H1 (cell line): ENCODE data around the gene CUX1. TPM values are rescaled to one million over a fixed set of nuclear protein-coding genes. Genes with fewer than 3 reads are reported as not detected.
"Not testable (repeated sequence)": the region's sequence is repeated elsewhere in the genome, so short reads cannot be mapped to it uniquely, and the experiment has no call there.

Experiments
- CTCF ChIA-PET: fragments of 300-600 bp; sonication (Branson Sonifier 250); formaldehyde crosslinking; loops from one replicate; lab custom pipeline; 2021; ENCODE audit not compliant: partially characterized antibody; lab: Charles Lee
- POLR2A ChIA-PET: fragments of 300-600 bp; sonication (Branson Sonifier 250); formaldehyde crosslinking; loops from one replicate; lab custom pipeline; 2021; ENCODE audit warnings: inconsistent platforms; ENCODE audit not compliant: partially characterized antibody; lab: Charles Lee
- DNase-seq, 2 experiments: peaks; one replicate each; pipeline versions ENCODE4 v3.0.0 to v3.0.0-alpha.2; 2010 to 2022; ENCODE audit warnings: low spot score in 2 of 2, low read depth in 1 of 2, mixed read lengths in 1 of 2
- FAIRE-seq: peaks from 2 replicates; lab custom pipeline; 2011; peaks lifted over from hg19 to GRCh38; lab: Jason Lieb, UNC
- H2AFZ ChIP-seq: 2 replicates; pipeline ENCODE4 v1.8.1; 2012; ENCODE audit warnings: low read length, inconsistent platforms
- H2AK5ac ChIP-seq: 2 replicates; pipeline ENCODE4 v1.6.1; 2013; ENCODE audit warnings: low read depth, low read length
- H2BK120ac ChIP-seq: replicated peaks from 2 replicates; pipeline ENCODE3; 2013; ENCODE audit warnings: low read depth, low read length, inconsistent platforms
- H2BK12ac ChIP-seq: 2 replicates; pipeline ENCODE4 v1.6.1; 2013; ENCODE audit warnings: low read depth, low read length
- H2BK15ac ChIP-seq: 2 replicates; pipeline ENCODE4 v1.6.1; 2013; ENCODE audit warnings: low read length
- H2BK20ac ChIP-seq: 2 replicates; pipeline ENCODE4 v1.6.1; 2013; ENCODE audit warnings: low read length
- H2BK5ac ChIP-seq: 2 replicates; pipeline ENCODE4 v1.6.1; 2013; ENCODE audit warnings: low read depth, low read length
- H3K14ac ChIP-seq: 2 replicates; pipeline ENCODE4 v1.6.1; 2013; ENCODE audit warnings: inconsistent platforms; ENCODE audit not compliant: insufficient read length
- H3K18ac ChIP-seq: 2 replicates; pipeline ENCODE4 v1.6.1; 2013; ENCODE audit warnings: low read length; ENCODE audit errors: extremely low read depth
- H3K23ac ChIP-seq: 2 replicates; pipeline ENCODE4 v1.6.1; 2013; ENCODE audit warnings: inconsistent platforms; ENCODE audit not compliant: insufficient read length
- H3K23me2 ChIP-seq: 2 replicates; pipeline ENCODE4 v1.6.1; 2013; ENCODE audit warnings: low read depth, low read length
- H3K27ac ChIP-seq: 2 replicates; pipeline ENCODE4 v1.6.1; 2011; ENCODE audit warnings: low read depth, low read length, inconsistent platforms
- H3K27me3 ChIP-seq, 4 experiments: replicated peaks in 1 of 4; 1 replicate in 1 of 4; 2 replicates in 3 of 4; pipeline versions ENCODE4 v1.6.1 to v1.8.1; 2011 to 2013; ENCODE audit warnings: low read length in 3 of 4, mild to moderate bottlenecking in 3 of 4, inconsistent platforms in 2 of 4, mixed read lengths in 2 of 4, moderate library complexity in 1 of 4; ENCODE audit not compliant: control insufficient read depth in 3 of 4, insufficient read depth in 3 of 4; ENCODE audit errors: extremely low read depth in 1 of 4
- H3K36me3 ChIP-seq, 4 experiments: 2 replicates each; pipeline versions ENCODE4 v1.6.1 to v1.8.1; 2011 to 2013; ENCODE audit warnings: mild to moderate bottlenecking in 4 of 4, low read length in 3 of 4, moderate library complexity in 2 of 4, control low read depth in 1 of 4, inconsistent platforms in 1 of 4; ENCODE audit not compliant: insufficient read depth in 4 of 4, control insufficient read depth in 2 of 4
- H3K4ac ChIP-seq: replicated peaks from 2 replicates; pipeline ENCODE3; 2013; ENCODE audit warnings: low read length, low read depth, mixed read lengths, inconsistent platforms; ENCODE audit not compliant: insufficient read length
- H3K4me1 ChIP-seq, 4 experiments: replicated peaks in 1 of 4; 1 replicate in 1 of 4; 2 replicates in 3 of 4; pipeline versions ENCODE4 v1.6.1 to v1.8.1; 2011 to 2013; ENCODE audit warnings: low read length in 3 of 4, inconsistent platforms in 2 of 4, mixed read lengths in 1 of 4; ENCODE audit not compliant: insufficient read depth in 4 of 4, control insufficient read depth in 3 of 4
- H3K4me2 ChIP-seq, 2 experiments: 2 replicates each; pipeline versions ENCODE4 v1.6.1 to v1.8.1; 2011 to 2013; ENCODE audit warnings: low read depth in 2 of 2, low read length in 2 of 2, control low read depth in 1 of 2, inconsistent platforms in 1 of 2, mild to moderate bottlenecking in 1 of 2; ENCODE audit not compliant: insufficient read depth in 1 of 2
- H3K4me3 ChIP-seq, 4 experiments: fragments of 200-600, 300-600 bp in 1 of 4; sonication (generic), shearing (Covaris generic), sonication (Bioruptor Twin) in 1 of 4; 2 replicates each; pipeline versions ENCODE4 v1.5.1 to v1.8.1; 2011 to 2016; ENCODE audit warnings: low read length in 4 of 4, low read depth in 3 of 4, control low read depth in 2 of 4, inconsistent platforms in 2 of 4, mild to moderate bottlenecking in 2 of 4, mixed read lengths in 1 of 4, moderate library complexity in 1 of 4; ENCODE audit not compliant: insufficient read depth in 2 of 4; ENCODE audit errors: extremely low read depth in 1 of 4
- H3K56ac ChIP-seq: replicated peaks from 2 replicates; pipeline ENCODE3; 2013; ENCODE audit warnings: low read depth, mild to moderate bottlenecking, mixed read lengths, low read length, inconsistent platforms; ENCODE audit not compliant: insufficient read length
- H3K79me1 ChIP-seq: 2 replicates; pipeline ENCODE4 v1.6.1; 2013; ENCODE audit warnings: low read depth, low read length, control low read depth
- H3K79me2 ChIP-seq, 2 experiments: 2 replicates each; pipeline versions ENCODE4 v1.6.1 to v1.8.1; 2012 to 2013; ENCODE audit warnings: low read length in 2 of 2, mild to moderate bottlenecking in 2 of 2, inconsistent platforms in 1 of 2; ENCODE audit not compliant: insufficient read depth in 2 of 2, control insufficient read depth in 1 of 2
- H3K9ac ChIP-seq, 4 experiments: replicated peaks in 1 of 4; 1 replicate in 1 of 4; 2 replicates in 3 of 4; pipeline versions ENCODE4 v1.6.1 to v1.8.1; 2011 to 2013; ENCODE audit warnings: low read depth in 3 of 4, low read length in 3 of 4, control low read depth in 2 of 4, mild to moderate bottlenecking in 2 of 4, moderate library complexity in 2 of 4, inconsistent platforms in 1 of 4; ENCODE audit errors: extremely low read depth in 1 of 4
- H3K9me3 ChIP-seq, 2 experiments: 2 replicates each; pipeline versions ENCODE4 v1.6.1 to v1.8.1; 2012 to 2013; ENCODE audit warnings: mild to moderate bottlenecking in 2 of 2, moderate library complexity in 2 of 2, control low read depth in 1 of 2, inconsistent platforms in 1 of 2, low read depth in 1 of 2, low read length in 1 of 2, mixed read lengths in 1 of 2; ENCODE audit not compliant: insufficient read depth in 2 of 2
- H4K20me1 ChIP-seq, 2 experiments: replicated peaks in 1 of 2; 2 replicates each; pipeline versions ENCODE3 to v1.8.1; 2011 to 2013; ENCODE audit warnings: inconsistent platforms in 2 of 2, low read length in 2 of 2, mild to moderate bottlenecking in 1 of 2; ENCODE audit not compliant: insufficient read depth in 2 of 2, control insufficient read depth in 1 of 2
- H4K5ac ChIP-seq: 2 replicates; pipeline ENCODE4 v1.6.1; 2013; ENCODE audit warnings: low read length, low read depth, mixed read lengths, inconsistent platforms; ENCODE audit not compliant: insufficient read length
- H4K8ac ChIP-seq: 2 replicates; pipeline ENCODE4 v1.8.0; 2013; ENCODE audit warnings: mild to moderate bottlenecking, moderate library complexity, low read length, inconsistent platforms; ENCODE audit not compliant: insufficient read depth; ENCODE audit errors: extremely low read depth
- H4K91ac ChIP-seq: replicated peaks from 2 replicates; pipeline ENCODE3; 2013; ENCODE audit warnings: low read length, mixed read lengths, inconsistent platforms; ENCODE audit not compliant: insufficient read length
- GTF2F1 ChIP-seq: IDR thresholded peaks from 2 replicates; pipeline ENCODE4 v1.6.1; 2012; ENCODE audit warnings: low read depth, low read length, improper control_type of control experiment, borderline replicate concordance
- NRF1 ChIP-seq: IDR thresholded peaks from 2 replicates; pipeline ENCODE4 v1.6.1; 2011; ENCODE audit warnings: mild to moderate bottlenecking, low read depth, low read length, improper control_type of control experiment
- WGBS, 2 experiments: shearing (Covaris generic) in 1 of 2; methylation state at CpG; one replicate each; pipeline versions ENCODE4 v1.1.6 to v1.1.7; 2013 to 2015; ENCODE audit warnings: low lambda C conversion rate in 2 of 2, mixed read lengths in 2 of 2, inconsistent platforms in 1 of 2, low coverage in 1 of 2, missing lambda C conversion rate in 1 of 2; ENCODE audit not compliant: insufficient replicate concordance in 2 of 2, insufficient coverage in 1 of 2, insufficient read length in 1 of 2; ENCODE audit errors: extremely low coverage in 1 of 2, missing lambda C conversion rate in 1 of 2; 5-methylcytosine and 5-hydroxymethylcytosine counted together
- polyA plus RNA-seq, 7 experiments: library from polyadenylated mRNA; depleted of rRNA in 3 of 7; stranded (reverse) in 5 of 7; unstranded in 2 of 7; fragments of >200 nt in 5 of 7; fragments of 200-250 nt in 2 of 7; gene quantifications; 1 replicate in 5 of 7; 2 replicates in 1 of 7; 4 replicates in 1 of 7; pipeline versions ENCODE4 v1.2.1 to v1.2.3, GENCODE V29; 2011 to 2013; ENCODE audit warnings: missing spikeins in 2 of 7, mixed read lengths in 2 of 7
- total RNA-seq: library from RNA; stranded (reverse); fragmentation: NEBNext Ultra II Directional; extraction: Animal tissue kit (Norgen Biotek cat#: 25700); gene quantifications from 2 replicates; pipeline ENCODE4 v1.2.1, GENCODE V29; 2021

The CUX1 gene
- total and polyA plus RNA-seq, 2 of the 8 experiments (the other 6 are each of a cell fraction or from before 2014, with no cell fraction given): 21.6 to 65.9 TPM

GRCh38 chr7:102326157-102326889, 508.9 kb downstream of the CUX1 start (continued):
- TF ChIP-seq GTF2F1 (no peak), NRF1 (no peak)
- TF ChIP-seq, all 59 proteins: peak for 0

GRCh38 chr7:102327183-102327582, 509.8 kb downstream of the CUX1 start:
- H4K20me1 ChIP-seq, H3K27ac ChIP-seq, FAIRE-seq, H3K4me3 ChIP-seq, H3K18ac ChIP-seq, H3K4me2 ChIP-seq, H3K9ac ChIP-seq, H2BK20ac ChIP-seq, H3K23ac ChIP-seq, H3K27me3 ChIP-seq, H3K9me3 ChIP-seq, H3K23me2 ChIP-seq, H3K79me2 ChIP-seq, H2BK5ac ChIP-seq, H3K14ac ChIP-seq, H3K4me1 ChIP-seq, H4K8ac ChIP-seq, H3K56ac ChIP-seq, H2BK120ac ChIP-seq, H3K4ac ChIP-seq, H3K36me3 ChIP-seq, H4K91ac ChIP-seq, H3K79me1 ChIP-seq, H4K5ac ChIP-seq, H2AFZ ChIP-seq, DNase-seq, POLR2A ChIA-PET, H2BK15ac ChIP-seq, H2AK5ac ChIP-seq, H2BK12ac ChIP-seq: not testable (repeated sequence)
- WGBS, 2 experiments: 93% methylated on average over 6 of the region's 6 CpGs; no CpG with 5 or more reads in 1 of the 2 experiments
- CTCF ChIA-PET: interaction anchor here (1.1 kb wide), 1 partner anchor 77 kb away, joined by 3 read pairs; no protein-coding TSS in a partner anchor
